K562 treated with DMSO at 1 percent for 24 hours (cell line): Measurements from ENCODE around the gene ZCCHC8. TPM values are rescaled to one million over a fixed set of nuclear protein-coding genes. Genes with fewer than 3 reads are reported as not detected.

Source experiments
- total RNA-seq: library from RNA; unstranded; fragments of 300-600 nt; gene quantifications from 2 replicates; pipeline ENCODE4 v1.2.3, GENCODE V29; 2022; ENCODE audit warnings: low read depth; ENCODE audit not compliant: insufficient read depth

The ZCCHC8 gene
- total RNA-seq, result 21.3 and 22.1 TPM in 2 replicates

DNA sequence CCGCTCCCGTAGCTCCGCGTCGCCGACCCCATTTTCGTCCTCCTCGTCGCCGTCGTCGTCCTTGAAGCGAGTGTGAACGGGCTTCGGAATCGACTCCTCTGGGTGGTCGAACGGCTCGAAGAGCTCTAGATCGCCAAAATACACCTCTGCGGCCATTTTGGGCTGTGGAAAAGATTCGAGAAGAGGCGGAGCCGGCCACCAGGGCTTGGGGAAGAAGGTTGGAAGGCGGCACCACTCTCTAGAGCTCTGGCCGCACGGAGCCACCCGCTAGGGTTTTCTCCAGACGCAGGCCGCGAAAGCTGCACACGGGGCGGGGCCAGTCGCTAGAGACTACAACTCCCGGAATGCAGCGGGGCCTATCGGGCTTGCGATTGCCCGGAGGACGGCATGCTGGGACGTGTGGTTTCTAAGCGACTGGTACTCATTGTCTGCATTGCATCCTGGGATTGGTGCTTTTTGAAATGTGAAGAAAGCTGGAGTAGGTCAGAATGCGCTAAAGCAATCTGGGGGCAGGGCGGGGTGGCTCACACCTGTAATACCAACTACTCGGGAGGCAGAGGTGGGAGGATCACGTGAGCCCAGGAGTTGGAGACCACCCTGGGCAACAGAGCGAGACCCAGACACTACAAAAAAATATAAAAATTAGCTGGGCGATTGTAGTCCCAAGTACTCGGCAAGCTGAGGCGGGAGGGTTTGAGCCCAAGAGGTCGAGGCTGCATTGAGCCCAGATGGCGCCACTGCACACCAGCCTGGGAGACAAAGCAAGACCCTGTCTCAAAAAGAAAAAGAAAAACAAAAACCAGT is at the start of gene ZCCHC8:
Gene ZCCHC8 (minus strand): TSS at position 248 of the 804 bp plus-strand sequence. CDS start 92 bp downstream, at position 156.

DNA sequence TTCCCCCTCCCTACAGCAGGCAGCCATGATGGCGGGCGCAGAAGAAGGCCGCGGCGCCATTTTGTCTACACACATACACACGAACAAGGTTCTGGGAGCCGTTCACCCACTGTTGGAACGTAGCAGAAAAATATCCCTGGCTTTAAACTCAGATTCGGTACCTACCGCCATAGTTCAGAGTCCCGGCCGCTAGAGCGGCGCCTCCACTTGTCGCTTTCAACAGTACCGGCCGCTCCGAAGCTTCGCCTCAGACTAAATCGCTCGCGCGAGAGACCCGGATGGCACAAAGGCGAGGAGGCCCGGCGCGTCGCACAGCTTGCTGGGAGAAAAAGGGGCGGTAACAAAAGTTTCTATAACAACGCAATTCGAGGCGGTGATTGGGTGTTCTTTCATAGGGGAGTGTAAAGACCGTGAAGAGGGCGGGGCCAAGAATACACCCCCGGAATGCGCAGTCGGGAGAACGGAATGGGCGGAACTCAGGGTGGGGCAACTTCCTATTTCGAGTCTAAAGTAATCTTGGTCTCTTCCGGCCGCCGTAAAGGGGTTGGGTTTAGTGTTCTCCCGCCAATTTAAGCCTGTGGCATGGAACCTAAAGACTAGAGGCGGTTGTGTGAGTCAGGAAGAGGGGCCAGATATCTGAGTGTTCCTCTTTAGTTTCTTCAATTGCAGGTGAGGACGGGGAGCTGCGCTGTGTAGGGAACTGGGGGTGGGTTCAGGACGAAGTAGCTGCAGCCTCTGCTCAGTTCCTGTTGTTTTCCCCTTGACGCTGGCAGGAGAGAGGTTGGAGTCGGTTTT is 26.1 kb upstream of the ZCCHC8 start, which contains the start of the genes KNTC1 and RSRC2:
Gene KNTC1 (plus strand): TSS at position 567 of the 795 bp plus-strand sequence. CDS start 2,815 bp downstream, outside the sequence.
Gene RSRC2 (minus strand): TSS at position 254 of the 795 bp plus-strand sequence. CDS start 83 bp downstream, at position 171.

DNA sequence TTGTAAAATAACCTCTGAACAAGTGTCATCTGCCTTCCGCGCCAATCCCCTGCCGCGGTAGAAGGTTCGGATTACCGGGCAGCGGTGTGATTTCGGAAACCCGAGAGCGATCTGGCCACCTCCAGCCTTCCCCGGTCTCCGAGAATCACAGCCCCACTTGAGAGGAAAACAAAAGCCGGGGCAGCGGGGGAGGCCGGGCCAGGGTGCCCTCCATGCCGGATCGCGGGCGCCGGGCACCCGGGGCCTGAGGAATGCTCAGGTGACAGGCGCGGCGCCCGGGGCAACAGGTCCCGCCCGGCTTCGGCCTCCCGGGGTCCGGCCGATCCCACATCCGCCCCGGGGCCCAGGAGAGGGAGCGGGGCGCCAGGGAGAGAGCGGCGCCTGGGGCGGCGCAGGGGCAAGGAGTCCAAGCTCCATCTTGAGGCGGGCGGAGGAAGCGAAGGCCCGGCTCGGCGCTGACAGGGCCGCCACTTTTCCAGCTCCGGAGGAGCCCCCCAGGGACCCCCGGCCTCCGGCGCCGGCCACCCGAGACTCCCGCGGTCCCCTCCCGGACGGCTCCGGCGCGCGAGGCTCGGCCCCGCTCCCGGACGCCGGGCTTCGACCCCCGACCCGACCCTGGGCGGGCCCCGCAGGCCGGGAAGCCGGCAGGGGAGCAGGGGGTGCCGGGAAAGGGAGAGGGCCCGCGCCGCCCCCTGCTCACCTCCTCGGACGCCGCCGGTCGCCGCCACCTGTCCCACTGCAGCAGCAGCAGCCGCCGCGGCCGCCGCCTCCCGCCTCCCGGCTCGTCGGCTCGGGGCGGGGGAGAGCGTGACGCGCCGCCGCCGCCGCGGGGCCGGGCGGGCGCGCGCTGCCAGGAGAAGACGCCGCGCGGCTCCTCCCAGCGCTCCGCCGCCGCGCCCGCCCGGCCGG is 78.7 kb downstream of the ZCCHC8 start, which contains the start of gene CLIP1:
Gene CLIP1 (minus strand): TSS at position 849 of the 909 bp plus-strand sequence. CDS start 42,217 bp downstream, outside the sequence.

Other genes starting within 250 kb of the ZCCHC8 start
- gene VPS33A, start 234.4 kb downstream of the ZCCHC8 start, total RNA-seq, result 16.3 and 19.9 TPM in 2 replicates
- gene CLIP1, start 78.3 kb downstream of the ZCCHC8 start, total RNA-seq, result 28.9 and 35.3 TPM in 2 replicates
- gene RSRC2, start 26.0 kb upstream of the ZCCHC8 start, total RNA-seq, result 29.2 and 33.3 TPM in 2 replicates
- 32.1 and 34.0 TPM in 2 replicates for gene KNTC1, start 26.3 kb upstream of the ZCCHC8 start, total RNA-seq
- gene HCAR2, start 202.4 kb upstream of the ZCCHC8 start, total RNA-seq, result not detected in 2 replicates
- not detected in 2 replicates for gene HCAR3, start 215.9 kb upstream of the ZCCHC8 start, total RNA-seq
- gene HCAR1, start 229.9 kb upstream of the ZCCHC8 start, total RNA-seq, result not detected in 2 replicates